ENCODE results near the gene FBXO34.

GRCh38 chr14:55240526-55241178 lies 30.6 kb upstream of the FBXO34 start:
- TF ChIP-seq POLR2A (IDR thresholded peaks at IDR 0.05; ENCODE audit: low read length) (no peak), GATA1 (IDR thresholded peaks at IDR 0.05; ENCODE audit: low read depth, low read length) (no peak)

Data from erythroblast (primary cell).